Measurements from ENCODE around the gene PPT2.

Gene PPT2

GRCh38 chr6:32174416-32174815 is 20.5 kb downstream of the PPT2 start:
- peak overlapping the region in 1 of 2 donors; percentile 72 for H3K4me3 ChIP-seq (ENCODE audit: low read length in 2 of 2)
- no peak overlapping the region for H2AFZ ChIP-seq (ENCODE audit: low read length)
- no CpG with 5 or more reads among the region's 1 CpG for WGBS, 2 donors (ENCODE audit: extremely low coverage in 2 of 2, insufficient read length in 2 of 2, insufficient replicate concordance in 1 of 2)
- no peak overlapping the region for H3K18ac ChIP-seq (ENCODE audit: low read length)
- H3K14ac ChIP-seq (ENCODE audit: low read length): no peak overlapping the region
- H3K4me1 ChIP-seq (ENCODE audit: control insufficient read depth in 2 of 2, insufficient read depth in 1 of 2, low read depth in 1 of 2, low read length in 2 of 2): peaks cover 9 to 16% of the 10 kb centered on the region in 2 donors
- H2BK12ac ChIP-seq (ENCODE audit: low read length): no peak overlapping the region
- peaks cover 7% of the 10 kb centered on the region for H3K79me1 ChIP-seq (ENCODE audit: low read depth, low read length)
- H3K36me3 ChIP-seq (replicated peaks in 1 of 2; ENCODE audit: control insufficient read depth in 2 of 2, insufficient read depth in 2 of 2, low read length in 2 of 2): peaks cover 20 to 38% of the 10 kb centered on the region in 2 donors
- no peak overlapping the region for H3K4ac ChIP-seq (ENCODE audit: low read length)
- DNase-seq (ENCODE audit: low spot score): no peak
- H3K9ac ChIP-seq (ENCODE audit: low read depth, low read length, poor library complexity): no peak overlapping the region
- H2AK5ac ChIP-seq (ENCODE audit: low read depth, low read length): no peak overlapping the region
- H2BK120ac ChIP-seq (ENCODE audit: low read depth, low read length): no peak overlapping the region
- H3K9me3 ChIP-seq (replicated peaks in 1 of 2; ENCODE audit: control insufficient read depth in 2 of 2, insufficient read depth in 1 of 2, low read depth in 1 of 2, low read length in 2 of 2): no peaks in the 10 kb centered on the region
- no peaks in the 10 kb centered on the region for H3K27me3 ChIP-seq (ENCODE audit: control insufficient read depth in 3 of 3, insufficient read depth in 3 of 3, low read depth in 1 of 3, low read length in 3 of 3)
- H4K8ac ChIP-seq (ENCODE audit: low read depth, low read length): no peak overlapping the region
- no peak overlapping the region for H3K4me2 ChIP-seq (ENCODE audit: insufficient read depth, low read length, poor library complexity, severe bottlenecking)
- no peak overlapping the region for H2BK15ac ChIP-seq (ENCODE audit: low read length)
- H2BK5ac ChIP-seq (ENCODE audit: low read length): no peak overlapping the region
- no peak overlapping the region for H4K91ac ChIP-seq (ENCODE audit: low read depth, low read length, poor library complexity)
- no peak overlapping the region for H3K23ac ChIP-seq (ENCODE audit: low read depth, low read length, poor library complexity)
- H3K27ac ChIP-seq (replicated peaks; ENCODE audit: low read length): no peak overlapping the region

- H3K4me1 ChIP-seq (ENCODE audit: control insufficient read depth in 2 of 2, insufficient read depth in 1 of 2, low read depth in 1 of 2, low read length in 2 of 2): peaks cover 9 to 16% of the 10 kb centered on the region in 2 donors
- peak overlapping the region; percentile 47 for H2AK5ac ChIP-seq (ENCODE audit: low read depth, low read length)
- H3K23ac ChIP-seq (ENCODE audit: low read depth, low read length, poor library complexity): peak overlapping the region; percentile 50
- H3K79me1 ChIP-seq (ENCODE audit: low read depth, low read length): peaks cover 3% of the 10 kb centered on the region
- H4K91ac ChIP-seq (ENCODE audit: low read depth, low read length, poor library complexity): no peak overlapping the region
- DNase-seq (ENCODE audit: low spot score): no peak
- H2BK15ac ChIP-seq (ENCODE audit: low read length): no peak overlapping the region
- H3K9ac ChIP-seq (ENCODE audit: low read depth, low read length, poor library complexity): peak overlapping the region; percentile 99
- H3K27ac ChIP-seq (replicated peaks; ENCODE audit: low read length): no peak overlapping the region
- no peak overlapping the region for H4K8ac ChIP-seq (ENCODE audit: low read depth, low read length)
- WGBS, 2 donors (ENCODE audit: extremely low coverage in 2 of 2, insufficient read length in 2 of 2, insufficient replicate concordance in 1 of 2): no CpG with 5 or more reads among the region's 2 CpGs
- H2AFZ ChIP-seq (ENCODE audit: low read length): peak overlapping the region; percentile 74
- H3K9me3 ChIP-seq (replicated peaks in 1 of 2; ENCODE audit: control insufficient read depth in 2 of 2, insufficient read depth in 1 of 2, low read depth in 1 of 2, low read length in 2 of 2): no peaks in the 10 kb centered on the region
- H3K36me3 ChIP-seq (replicated peaks in 1 of 2; ENCODE audit: control insufficient read depth in 2 of 2, insufficient read depth in 2 of 2, low read length in 2 of 2): peaks cover 12 to 35% of the 10 kb centered on the region in 2 donors
- H2BK120ac ChIP-seq (ENCODE audit: low read depth, low read length): no peak overlapping the region
- H3K4me3 ChIP-seq (ENCODE audit: low read length in 2 of 2): peak overlapping the region; percentile 72 to 94
- no peak overlapping the region for H3K4ac ChIP-seq (ENCODE audit: low read length)
- H2BK5ac ChIP-seq (ENCODE audit: low read length): peak overlapping the region; percentile 67
- no peak overlapping the region for H3K14ac ChIP-seq (ENCODE audit: low read length)
- H2BK12ac ChIP-seq (ENCODE audit: low read length): no peak overlapping the region
- H3K27me3 ChIP-seq (ENCODE audit: control insufficient read depth in 3 of 3, insufficient read depth in 3 of 3, low read depth in 1 of 3, low read length in 3 of 3): no peaks in the 10 kb centered on the region
- peak overlapping the region; percentile 67 for H3K4me2 ChIP-seq (ENCODE audit: insufficient read depth, low read length, poor library complexity, severe bottlenecking)
- peak overlapping the region; percentile 97 for H3K18ac ChIP-seq (ENCODE audit: low read length)
Observed at GRCh38 chr6:32175322-32175710, 21.4 kb downstream of the PPT2 start.

GRCh38 chr6:32175711-32176475 is 22.0 kb downstream of the PPT2 start, which contains the start of gene AGPAT1:
Gene AGPAT1 (minus strand): TSS chr6:32176084. CDS start chr6:32171496, 4,588 bp downstream.
- peak within 1 kb of the TSS; percentile 76 for H3K14ac ChIP-seq (ENCODE audit: low read length)
- peak within 1 kb of the TSS; percentile 67 for H2BK5ac ChIP-seq (ENCODE audit: low read length)
- H3K36me3 ChIP-seq (replicated peaks in 1 of 2; ENCODE audit: control insufficient read depth in 2 of 2, insufficient read depth in 2 of 2, low read length in 2 of 2): peaks cover 9 to 34% of the 10 kb centered on the region in 2 donors
- peak within 1 kb of the TSS; percentile 88 for H2BK12ac ChIP-seq (ENCODE audit: low read length)
- no peak within 1 kb of the TSS for H4K8ac ChIP-seq (ENCODE audit: low read depth, low read length)
- H3K79me1 ChIP-seq (ENCODE audit: low read depth, low read length): peaks cover 3% of the 10 kb centered on the region
- H2AK5ac ChIP-seq (ENCODE audit: low read depth, low read length): peak within 1 kb of the TSS; percentile 47
- H2BK120ac ChIP-seq (ENCODE audit: low read depth, low read length): no peak within 1 kb of the TSS
- DNase-seq (ENCODE audit: low spot score): peak; percentile 96
- H4K91ac ChIP-seq (ENCODE audit: low read depth, low read length, poor library complexity): no peak within 1 kb of the TSS
- no peaks in the 10 kb centered on the region for H3K27me3 ChIP-seq (ENCODE audit: control insufficient read depth in 3 of 3, insufficient read depth in 3 of 3, low read depth in 1 of 3, low read length in 3 of 3)
- peak within 1 kb of the TSS; percentile 99 for H3K9ac ChIP-seq (ENCODE audit: low read depth, low read length, poor library complexity)
- peak within 1 kb of the TSS; percentile 72 to 94 for H3K4me3 ChIP-seq (ENCODE audit: low read length in 2 of 2)
- H3K23ac ChIP-seq (ENCODE audit: low read depth, low read length, poor library complexity): peak within 1 kb of the TSS; percentile 50
- H2AFZ ChIP-seq (ENCODE audit: low read length): peak within 1 kb of the TSS; percentile 74
- H3K4me2 ChIP-seq (ENCODE audit: insufficient read depth, low read length, poor library complexity, severe bottlenecking): peak within 1 kb of the TSS; percentile 68
- peaks cover 9 to 16% of the 10 kb centered on the region in 2 donors for H3K4me1 ChIP-seq (ENCODE audit: control insufficient read depth in 2 of 2, insufficient read depth in 1 of 2, low read depth in 1 of 2, low read length in 2 of 2)
- H3K9me3 ChIP-seq (replicated peaks in 1 of 2; ENCODE audit: control insufficient read depth in 2 of 2, insufficient read depth in 1 of 2, low read depth in 1 of 2, low read length in 2 of 2): no peaks in the 10 kb centered on the region
- no peak within 1 kb of the TSS for H2BK15ac ChIP-seq (ENCODE audit: low read length)
- WGBS, 2 donors (ENCODE audit: extremely low coverage in 2 of 2, insufficient read length in 2 of 2, insufficient replicate concordance in 1 of 2): no CpG with 5 or more reads among the region's 27 CpGs
- H3K18ac ChIP-seq (ENCODE audit: low read length): peak within 1 kb of the TSS; percentile 97
- H3K27ac ChIP-seq (replicated peaks; ENCODE audit: low read length): peak within 1 kb of the TSS; percentile 99
- no peak within 1 kb of the TSS for H3K4ac ChIP-seq (ENCODE audit: low read length)

GRCh38 chr6:32176476-32177182 is 22.7 kb downstream of the PPT2 start:
- H2AK5ac ChIP-seq (ENCODE audit: low read depth, low read length): no peak overlapping the region

More at GRCh38 chr6:32176476-32177182, 22.7 kb downstream of the PPT2 start:
- peak overlapping the region; percentile 73 for H3K18ac ChIP-seq (ENCODE audit: low read length)
- H4K8ac ChIP-seq (ENCODE audit: low read depth, low read length): no peak overlapping the region
- H3K23ac ChIP-seq (ENCODE audit: low read depth, low read length, poor library complexity): no peak overlapping the region
- H3K36me3 ChIP-seq (replicated peaks in 1 of 2; ENCODE audit: control insufficient read depth in 2 of 2, insufficient read depth in 2 of 2, low read length in 2 of 2): peaks cover 8 to 34% of the 10 kb centered on the region in 2 donors
- no peak overlapping the region for H4K91ac ChIP-seq (ENCODE audit: low read depth, low read length, poor library complexity)
- H3K4me3 ChIP-seq (ENCODE audit: low read length in 2 of 2): peak overlapping the region; percentile 72
- H3K27ac ChIP-seq (replicated peaks; ENCODE audit: low read length): peak overlapping the region; percentile 99
- H3K14ac ChIP-seq (ENCODE audit: low read length): no peak overlapping the region
- no peak for DNase-seq (ENCODE audit: low spot score)
- peak overlapping the region; percentile 53 for H2AFZ ChIP-seq (ENCODE audit: low read length)
- H3K9me3 ChIP-seq (replicated peaks in 1 of 2; ENCODE audit: control insufficient read depth in 2 of 2, insufficient read depth in 1 of 2, low read depth in 1 of 2, low read length in 2 of 2): no peaks in the 10 kb centered on the region
- H3K4ac ChIP-seq (ENCODE audit: low read length): no peak overlapping the region
- peaks cover 3% of the 10 kb centered on the region for H3K79me1 ChIP-seq (ENCODE audit: low read depth, low read length)
- no CpG with 5 or more reads among the region's 5 CpGs for WGBS, 2 donors (ENCODE audit: extremely low coverage in 2 of 2, insufficient read length in 2 of 2, insufficient replicate concordance in 1 of 2)
- no peak overlapping the region for H2BK120ac ChIP-seq (ENCODE audit: low read depth, low read length)
- no peak overlapping the region for H2BK12ac ChIP-seq (ENCODE audit: low read length)
- H2BK15ac ChIP-seq (ENCODE audit: low read length): no peak overlapping the region
- peak overlapping the region; percentile 68 for H3K4me2 ChIP-seq (ENCODE audit: insufficient read depth, low read length, poor library complexity, severe bottlenecking)
- H3K27me3 ChIP-seq (ENCODE audit: control insufficient read depth in 3 of 3, insufficient read depth in 3 of 3, low read depth in 1 of 3, low read length in 3 of 3): no peaks in the 10 kb centered on the region
- H3K9ac ChIP-seq (ENCODE audit: low read depth, low read length, poor library complexity): no peak overlapping the region
- peaks cover 9 to 16% of the 10 kb centered on the region in 2 donors for H3K4me1 ChIP-seq (ENCODE audit: control insufficient read depth in 2 of 2, insufficient read depth in 1 of 2, low read depth in 1 of 2, low read length in 2 of 2)
- H2BK5ac ChIP-seq (ENCODE audit: low read length): peak overlapping the region; percentile 13
